H9 (cell line): ENCODE measurements around the gene OR8K1. TPM values are rescaled to one million over a fixed set of nuclear protein-coding genes. Genes with fewer than 3 reads are reported as not detected.

Source experiments
- DNase-seq: peaks from one replicate; pipeline ENCODE4 v3.0.0-alpha.2; 2017
- H2AFZ ChIP-seq: one replicate; pipeline ENCODE4 v1.6.1; 2013; ENCODE audit warnings: mild to moderate bottlenecking, low read length, control low read depth, moderate library complexity
- H2AK5ac ChIP-seq: 2 replicates; pipeline ENCODE4 v1.6.1; 2013; ENCODE audit warnings: low read length, control low read depth, mixed read lengths; ENCODE audit not compliant: insufficient read length
- H2BK120ac ChIP-seq: one replicate; pipeline ENCODE4 v1.6.1; 2013; ENCODE audit warnings: low read depth, mild to moderate bottlenecking, low read length, control low read depth, inconsistent platforms; ENCODE audit not compliant: poor library complexity, severe bottlenecking
- H2BK12ac ChIP-seq: 2 replicates; pipeline ENCODE4 v1.6.1; 2013; ENCODE audit warnings: low read length, control low read depth, mixed read lengths, low read depth; ENCODE audit not compliant: insufficient read length
- H2BK15ac ChIP-seq: 2 replicates; pipeline ENCODE4 v1.6.1; 2013; ENCODE audit warnings: low read depth, low read length, control low read depth
- H2BK20ac ChIP-seq: one replicate; pipeline ENCODE4 v1.6.1; 2013; ENCODE audit warnings: low read depth, mild to moderate bottlenecking, low read length, control low read depth, inconsistent platforms; ENCODE audit not compliant: poor library complexity, severe bottlenecking
- H2BK5ac ChIP-seq: 2 replicates; pipeline ENCODE4 v1.6.1; 2013; ENCODE audit warnings: low read length, control low read depth, mixed read lengths; ENCODE audit not compliant: insufficient read length
- H3K14ac ChIP-seq: 2 replicates; pipeline ENCODE4 v1.6.1; 2013; ENCODE audit warnings: low read length, control low read depth; ENCODE audit not compliant: insufficient read depth
- H3K18ac ChIP-seq: 2 replicates; pipeline ENCODE4 v1.6.1; 2013; ENCODE audit warnings: low read depth, mild to moderate bottlenecking, mixed read lengths, low read length, control low read depth; ENCODE audit not compliant: insufficient read length
- H3K23ac ChIP-seq: 2 replicates; pipeline ENCODE4 v1.6.1; 2013; ENCODE audit warnings: low read length, control low read depth, mixed read lengths, low read depth; ENCODE audit not compliant: insufficient read length
- H3K23me2 ChIP-seq: 2 replicates; pipeline ENCODE4 v1.6.1; 2013; ENCODE audit warnings: low read depth, mild to moderate bottlenecking, mixed read lengths, low read length, control low read depth; ENCODE audit not compliant: insufficient read length, poor library complexity, severe bottlenecking
- H3K27ac ChIP-seq: 2 replicates; pipeline ENCODE4 v1.5.1; 2013; ENCODE audit warnings: low read length, control low read depth, mixed read lengths, low read depth; ENCODE audit not compliant: insufficient read length
- H3K27me3 ChIP-seq: 2 replicates; pipeline ENCODE4 v1.6.1; 2013; ENCODE audit warnings: low read length, control low read depth, inconsistent platforms; ENCODE audit not compliant: insufficient read depth
- H3K4ac ChIP-seq: 2 replicates; pipeline ENCODE4 v1.6.1; 2013; ENCODE audit warnings: low read depth, mild to moderate bottlenecking, control low read depth, inconsistent platforms, low read length, moderate library complexity
- H3K4me1 ChIP-seq: 2 replicates; pipeline ENCODE4 v1.6.1; 2013; ENCODE audit warnings: low read length, control low read depth, inconsistent platforms; ENCODE audit not compliant: insufficient read depth
- H3K4me2 ChIP-seq: 2 replicates; pipeline ENCODE4 v1.6.1; 2013; ENCODE audit warnings: low read length, control low read depth, mixed read lengths; ENCODE audit not compliant: insufficient read length, insufficient read depth
- H3K56ac ChIP-seq: 2 replicates; pipeline ENCODE4 v1.6.1; 2013; ENCODE audit warnings: low read depth, mild to moderate bottlenecking, mixed read lengths, low read length, control low read depth; ENCODE audit not compliant: insufficient read length
- H3K79me1 ChIP-seq: 2 replicates; pipeline ENCODE4 v1.6.1; 2013; ENCODE audit warnings: low read depth, mild to moderate bottlenecking, moderate library complexity, low read length, control low read depth, inconsistent platforms; ENCODE audit not compliant: insufficient read depth, poor library complexity, severe bottlenecking
- H3K79me2 ChIP-seq: 2 replicates; pipeline ENCODE4 v1.6.1; 2013; ENCODE audit warnings: low read length, control low read depth, inconsistent platforms; ENCODE audit not compliant: insufficient read depth
- H3K9ac ChIP-seq: 2 replicates; pipeline ENCODE4 v1.6.1; 2013; ENCODE audit warnings: low read length, control low read depth, mixed read lengths; ENCODE audit not compliant: insufficient read length; ENCODE audit errors: extremely low read depth
- H3K9me3 ChIP-seq: one replicate; pipeline ENCODE4 v1.6.1; 2013; ENCODE audit warnings: low read depth, low read length, inconsistent platforms; ENCODE audit not compliant: control insufficient read depth
- H3T11ph ChIP-seq: one replicate; pipeline ENCODE4 v1.6.1; 2013; ENCODE audit warnings: mild to moderate bottlenecking, low read length, control low read depth, inconsistent platforms
- H4K20me1 ChIP-seq: one replicate; pipeline ENCODE4 v1.6.1; 2013; ENCODE audit not compliant: control insufficient read depth, insufficient read length, insufficient read depth
- H4K5ac ChIP-seq: 2 replicates; pipeline ENCODE4 v1.6.1; 2013; ENCODE audit warnings: low read depth, mild to moderate bottlenecking, mixed read lengths, low read length, control low read depth; ENCODE audit not compliant: insufficient read length
- H4K8ac ChIP-seq: replicated peaks from 2 replicates; pipeline ENCODE4 v1.6.1; 2013; ENCODE audit warnings: low read length, control low read depth, mixed read lengths, low read depth; ENCODE audit not compliant: insufficient read length
- H4K91ac ChIP-seq: 2 replicates; pipeline ENCODE4 v1.6.1; 2013; ENCODE audit warnings: low read depth, mild to moderate bottlenecking, moderate library complexity, mixed read lengths, low read length, control low read depth; ENCODE audit not compliant: insufficient read length
- H3K27ac Mint-ChIP-seq, 3 experiments: 2 replicates in 2 of 3; 3 replicates in 1 of 3; pipeline ENCODE4 v1.8.0; 2020 to 2021; ENCODE audit warnings: mixed read lengths in 3 of 3, mild to moderate bottlenecking in 1 of 3, moderate library complexity in 1 of 3
- H3K27me3 Mint-ChIP-seq: 2 replicates; pipeline ENCODE4 v1.8.0; 2021; ENCODE audit warnings: low read depth, mild to moderate bottlenecking, moderate library complexity, mixed read lengths
- H3K36me3 Mint-ChIP-seq, 3 experiments: 2 replicates in 2 of 3; 3 replicates in 1 of 3; pipeline ENCODE4 v1.8.0; 2020 to 2021; ENCODE audit warnings: low read depth in 3 of 3, mixed read lengths in 3 of 3; ENCODE audit not compliant: insufficient read depth in 1 of 3
- H3K4me1 Mint-ChIP-seq, 2 experiments: 2 replicates each; pipeline ENCODE4 v1.8.0; 2020; ENCODE audit warnings: mixed read lengths in 2 of 2
- H3K4me3 Mint-ChIP-seq, 2 experiments: 2 replicates in 1 of 2; 3 replicates in 1 of 2; pipeline ENCODE4 v1.8.0; 2020 to 2021; ENCODE audit warnings: mild to moderate bottlenecking in 2 of 2, mixed read lengths in 2 of 2, moderate library complexity in 1 of 2
- H3K9me3 Mint-ChIP-seq, 2 experiments: 2 replicates in 1 of 2; 3 replicates in 1 of 2; pipeline ENCODE4 v1.8.0; 2020; ENCODE audit warnings: mild to moderate bottlenecking in 2 of 2, mixed read lengths in 2 of 2, moderate library complexity in 1 of 2
- CTCF ChIP-seq: fragments of 200-600 bp; sonication (generic); conservative IDR thresholded peaks from 3 replicates; pipeline ENCODE4 v1.8.0; 2021; ENCODE audit warnings: antibody characterized with exemption, mild to moderate bottlenecking
- total RNA-seq: library from RNA; stranded (reverse); gene quantifications from 2 replicates; pipeline ENCODE4 v1.2.1, GENCODE V29; 2021

OR8K1 gene
- total RNA-seq, 1 experiment from 2014 or later = not detected

- Histone ChIP-seq H2AFZ (no peak overlapping the region), H3K9me3 (no peaks in the 10 kb centered on the region), H4K5ac (no peak overlapping the region), H3K27me3 (no peaks in the 10 kb centered on the region), H3K4ac (no peak overlapping the region), H3K9ac (no peak overlapping the region), H3K56ac (no peak overlapping the region), H2BK120ac (no peak overlapping the region), H2BK20ac (no peak overlapping the region), H2AK5ac (no peak overlapping the region), H3K23me2 (no peaks in the 10 kb centered on the region), H3K4me2 (no peak overlapping the region), H3K14ac (no peak overlapping the region), H3K23ac (no peak overlapping the region), H2BK5ac (no peak overlapping the region), H4K91ac (no peak overlapping the region), H3K79me1 (no peaks in the 10 kb centered on the region), H4K8ac (no peak overlapping the region), H2BK12ac (no peak overlapping the region), H3T11ph (no peak overlapping the region), H3K4me1 (peaks cover 2% of the 10 kb centered on the region; the same call in 1 of the 2 replicates), H4K20me1 (no peaks in the 10 kb centered on the region), H2BK15ac (no peak overlapping the region), H3K27ac (no peak overlapping the region), H3K18ac (no peak overlapping the region), H3K79me2 (no peaks in the 10 kb centered on the region)
- DNase-seq = no peak
- no peak overlapping the region for H3K4me3 Mint-ChIP-seq
- H3K9me3 Mint-ChIP-seq = peaks cover 26 to 55% of the 10 kb centered on the region in 2 experiments
- H3K27me3 Mint-ChIP-seq = no peaks in the 10 kb centered on the region
- H3K36me3 Mint-ChIP-seq = peaks cover 0 to 19% (median 3%) of the 10 kb centered on the region in 3 experiments; a peak in 5 of 7 replicates
- TF ChIP-seq CTCF = no peak
- no peak overlapping the region for H3K27ac Mint-ChIP-seq
- peaks cover 11 to 23% of the 10 kb centered on the region in 2 experiments for H3K4me1 Mint-ChIP-seq
Measured at GRCh38 chr11:56340289-56340688, 5.5 kb upstream of the OR8K1 start.
